B cell (primary cell): ENCODE data around the gene CAPN14.

Source experiments
- EZH2 ChIP-seq: IDR thresholded peaks from 2 replicates; pipeline ENCODE4 v1.6.1; 2012; ENCODE audit warnings: borderline replicate concordance, low read depth, mild to moderate bottlenecking, moderate library complexity, low read length; ENCODE audit not compliant: insufficient read depth, poor library complexity, severe bottlenecking
- TF ChIP-seq, protein P1 (sequence below): fragments of 200-600 bp; IDR thresholded peaks from one replicate; pipeline ENCODE4 v1.8.0; 2022; ENCODE audit warnings: antibody characterized with exemption, mild to moderate bottlenecking

DNA sequence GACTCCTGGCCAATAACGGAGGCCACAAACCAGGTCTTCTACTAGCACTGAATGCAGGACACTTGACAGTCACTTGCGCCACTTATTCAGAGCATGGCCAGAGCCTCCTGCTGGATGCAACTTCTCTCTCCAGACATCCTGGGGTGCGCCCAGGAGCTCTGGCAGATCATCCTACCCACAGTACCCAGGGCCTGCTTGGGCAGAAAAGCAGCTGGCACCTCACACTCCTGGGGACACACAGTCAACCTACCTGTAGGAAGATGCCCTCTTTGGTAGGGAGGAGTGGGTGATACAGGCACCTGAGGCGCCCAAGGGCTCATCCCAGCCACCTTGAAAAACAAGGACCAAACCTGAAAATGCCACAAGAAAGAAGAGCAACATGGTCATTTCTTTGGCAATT is 92.4 kb downstream of the CAPN14 start:
- TF ChIP-seq, protein P1, sequence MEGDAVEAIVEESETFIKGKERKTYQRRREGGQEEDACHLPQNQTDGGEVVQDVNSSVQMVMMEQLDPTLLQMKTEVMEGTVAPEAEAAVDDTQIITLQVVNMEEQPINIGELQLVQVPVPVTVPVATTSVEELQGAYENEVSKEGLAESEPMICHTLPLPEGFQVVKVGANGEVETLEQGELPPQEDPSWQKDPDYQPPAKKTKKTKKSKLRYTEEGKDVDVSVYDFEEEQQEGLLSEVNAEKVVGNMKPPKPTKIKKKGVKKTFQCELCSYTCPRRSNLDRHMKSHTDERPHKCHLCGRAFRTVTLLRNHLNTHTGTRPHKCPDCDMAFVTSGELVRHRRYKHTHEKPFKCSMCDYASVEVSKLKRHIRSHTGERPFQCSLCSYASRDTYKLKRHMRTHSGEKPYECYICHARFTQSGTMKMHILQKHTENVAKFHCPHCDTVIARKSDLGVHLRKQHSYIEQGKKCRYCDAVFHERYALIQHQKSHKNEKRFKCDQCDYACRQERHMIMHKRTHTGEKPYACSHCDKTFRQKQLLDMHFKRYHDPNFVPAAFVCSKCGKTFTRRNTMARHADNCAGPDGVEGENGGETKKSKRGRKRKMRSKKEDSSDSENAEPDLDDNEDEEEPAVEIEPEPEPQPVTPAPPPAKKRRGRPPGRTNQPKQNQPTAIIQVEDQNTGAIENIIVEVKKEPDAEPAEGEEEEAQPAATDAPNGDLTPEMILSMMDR: no peak
- TF ChIP-seq EZH2: no peak
